ENCODE results near the gene NBPF9.
"Not testable (repeated sequence)": the region's sequence is repeated elsewhere in the genome, so short reads cannot be mapped to it uniquely, and the experiment has no call there.

Gene NBPF9

GRCh38 chr1:149013513-149013912, 89.8 kb downstream of the NBPF9 start:
- not testable (repeated sequence) for DNase-seq

GRCh38 chr1:149012599-149012998, 90.8 kb downstream of the NBPF9 start:
- not testable (repeated sequence) for DNase-seq

- DNase-seq, result not testable (repeated sequence)
Observed at GRCh38 chr1:149009761-149010160, 93.6 kb downstream of the NBPF9 start.

- not testable (repeated sequence) for DNase-seq
Observed at GRCh38 chr1:149008769-149009168, 94.6 kb downstream of the NBPF9 start.

- not testable (repeated sequence) for DNase-seq
Observed at GRCh38 chr1:149008326-149008725, 95.0 kb downstream of the NBPF9 start.

Data from NCI-H187 treated with DMSO at 0.1 percent for 48 hours (cell line).